NCI-H446 (cell line): ENCODE results near the gene SAMD13.

Source experiments
- DNase-seq, 2 experiments: peaks; one replicate each; lab custom pipeline; 2025; lab: John Stamatoyannopoulos, UW

SAMD13 gene

GRCh38 chr1:84373436-84374141 is 72.1 kb downstream of the SAMD13 start:
- no peak for DNase-seq

DNA sequence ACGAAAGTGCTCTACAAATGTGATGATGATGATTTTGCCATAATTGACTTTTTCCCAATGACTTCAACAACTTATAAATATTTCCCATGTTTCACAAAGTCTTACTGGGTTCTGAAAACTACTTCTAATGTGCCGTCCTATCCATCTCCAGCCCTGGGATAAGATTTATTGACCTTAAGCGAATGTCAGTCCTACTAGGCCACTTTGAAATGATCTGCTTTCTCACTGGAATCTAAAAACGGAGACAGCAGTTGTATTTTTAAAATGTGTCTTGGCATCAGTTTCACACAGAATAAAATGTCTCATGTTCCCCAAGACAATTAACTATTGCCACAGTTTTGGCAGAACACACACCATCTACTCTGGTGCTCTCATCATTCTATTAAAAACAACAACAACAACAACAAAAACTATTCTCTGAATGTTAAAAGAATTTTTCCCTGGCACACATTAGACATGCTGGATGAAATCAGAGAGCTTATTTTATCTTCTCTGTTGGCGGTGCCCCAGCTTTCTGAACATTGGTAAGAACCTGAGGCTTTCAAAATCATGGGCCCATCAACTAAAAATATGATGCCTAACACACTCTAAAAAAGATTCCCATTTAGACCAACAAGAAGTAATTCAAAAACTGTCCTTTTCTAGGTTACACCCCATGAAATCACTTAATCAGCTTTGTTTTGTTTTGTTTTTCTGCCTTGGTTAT is 73.6 kb downstream of the SAMD13 start:
- DNase-seq, result peak; percentile 30 to 61

DNA sequence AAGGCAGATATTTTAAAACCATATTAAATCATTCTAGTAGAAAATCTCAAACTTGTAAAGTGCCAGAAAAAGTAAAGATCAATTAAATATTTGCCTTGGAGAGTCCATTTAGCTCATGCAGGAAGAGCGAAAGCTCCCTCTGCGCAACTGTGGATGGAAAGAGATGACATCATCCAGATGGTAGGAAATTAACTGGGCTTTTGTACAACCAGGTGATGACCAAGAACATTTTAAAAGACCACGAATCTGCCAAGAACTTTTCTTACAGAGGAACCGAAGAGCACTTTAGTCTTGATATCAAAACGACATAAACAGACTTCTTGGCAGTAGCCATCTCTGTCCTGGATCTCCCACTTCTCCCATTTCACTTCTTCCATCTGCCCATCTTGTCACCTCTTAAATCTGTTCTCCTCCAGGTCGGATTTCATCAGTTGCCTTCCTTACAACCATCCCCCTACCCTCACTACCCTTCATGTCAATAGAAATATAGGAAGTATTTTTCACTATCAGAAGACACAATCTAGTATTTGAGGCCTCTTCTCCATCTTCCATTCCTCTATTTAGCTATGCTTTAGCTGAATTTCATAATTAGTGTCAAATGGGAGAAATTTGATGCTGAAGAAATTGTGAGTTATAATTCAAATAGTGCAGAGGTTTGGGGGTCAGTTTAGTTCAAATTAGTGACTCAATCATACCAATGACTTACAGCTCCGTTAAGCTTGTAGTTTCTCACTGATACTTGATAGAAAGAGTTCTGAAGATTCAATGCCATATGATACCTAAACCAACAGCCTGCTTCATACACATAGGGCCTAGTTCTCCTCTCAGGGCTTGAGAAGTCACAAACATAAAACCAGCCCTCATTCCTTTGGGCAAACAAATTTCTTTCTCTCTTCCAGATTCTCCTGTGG is 74.7 kb downstream of the SAMD13 start:
- DNase-seq, result no peak

DNA sequence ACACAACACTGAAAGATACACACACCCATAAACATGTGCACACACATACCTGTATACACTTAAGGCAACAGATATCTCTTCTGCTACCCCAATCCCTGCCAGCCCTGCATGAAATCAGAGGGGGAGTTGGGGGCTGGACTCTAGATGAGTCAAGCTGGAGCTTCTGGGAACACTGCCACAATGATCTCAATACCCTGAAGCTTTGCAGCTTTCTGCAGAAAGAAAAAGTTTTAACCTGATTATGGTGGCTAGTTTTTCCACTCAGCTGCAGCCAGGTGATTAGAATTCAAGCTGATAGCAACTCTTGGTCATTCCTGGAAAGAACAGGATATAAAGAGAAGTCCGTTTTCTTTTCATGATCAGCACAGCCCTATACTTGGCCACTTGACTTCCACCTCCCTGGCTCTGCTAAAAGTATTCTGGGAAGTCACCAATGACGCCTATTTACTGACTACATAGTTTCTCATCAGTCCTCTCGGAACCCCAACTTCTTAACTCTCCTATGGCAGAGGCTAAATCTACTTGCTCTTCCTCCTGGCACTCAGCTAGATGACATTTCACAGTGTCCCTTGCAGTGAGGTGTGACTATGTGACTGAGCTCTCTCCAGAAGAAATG is 76.1 kb downstream of the SAMD13 start:
- DNase-seq, result peak in 1 of 2 experiments; percentile 64

- DNase-seq, result no peak
These were observed 77.8 kb downstream of the SAMD13 start for GRCh38 chr1:84379138-84379916.

- no peak for DNase-seq
These were observed 78.3 kb downstream of the SAMD13 start for GRCh38 chr1:84379917-84380180.

DNA sequence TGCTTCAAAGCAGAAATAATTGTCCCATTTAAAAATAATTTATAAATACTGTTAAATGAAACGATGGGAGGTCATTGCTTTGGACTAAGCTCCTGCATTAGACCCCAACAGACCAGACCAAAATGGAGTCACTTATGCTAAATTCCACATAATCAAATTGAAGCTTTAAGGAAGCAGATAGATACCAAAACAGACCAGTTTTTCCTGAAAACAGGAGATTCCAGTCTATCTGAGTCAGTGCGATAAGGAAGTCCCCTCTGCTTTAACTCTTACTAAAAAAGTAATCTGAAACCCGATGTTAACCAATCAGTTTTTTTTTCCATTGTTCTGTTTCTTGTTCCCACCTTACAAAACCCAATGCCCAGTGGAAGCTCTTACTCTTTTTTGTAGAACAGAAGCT is 80.6 kb downstream of the SAMD13 start:
- no peak for DNase-seq

DNA sequence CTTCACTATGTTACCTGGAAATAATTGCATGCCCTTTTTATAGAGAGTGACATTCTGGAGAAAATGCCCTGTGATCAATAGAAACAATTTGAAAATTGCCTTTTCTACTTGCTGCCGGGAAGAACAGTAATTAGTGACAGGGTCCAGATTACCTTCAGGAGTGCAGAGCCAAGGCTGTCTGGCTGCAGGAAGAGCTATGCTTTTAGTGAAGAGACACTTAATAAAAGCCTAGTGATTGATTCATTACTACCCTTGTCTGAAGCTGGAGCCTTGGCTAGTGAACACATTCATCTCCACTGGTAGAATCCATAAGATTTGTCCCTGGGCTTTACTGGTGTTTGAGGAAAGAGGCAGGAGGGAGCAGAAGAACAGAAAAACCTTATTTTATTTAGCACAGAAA is 83.8 kb downstream of the SAMD13 start:
- DNase-seq, result no peak

DNA sequence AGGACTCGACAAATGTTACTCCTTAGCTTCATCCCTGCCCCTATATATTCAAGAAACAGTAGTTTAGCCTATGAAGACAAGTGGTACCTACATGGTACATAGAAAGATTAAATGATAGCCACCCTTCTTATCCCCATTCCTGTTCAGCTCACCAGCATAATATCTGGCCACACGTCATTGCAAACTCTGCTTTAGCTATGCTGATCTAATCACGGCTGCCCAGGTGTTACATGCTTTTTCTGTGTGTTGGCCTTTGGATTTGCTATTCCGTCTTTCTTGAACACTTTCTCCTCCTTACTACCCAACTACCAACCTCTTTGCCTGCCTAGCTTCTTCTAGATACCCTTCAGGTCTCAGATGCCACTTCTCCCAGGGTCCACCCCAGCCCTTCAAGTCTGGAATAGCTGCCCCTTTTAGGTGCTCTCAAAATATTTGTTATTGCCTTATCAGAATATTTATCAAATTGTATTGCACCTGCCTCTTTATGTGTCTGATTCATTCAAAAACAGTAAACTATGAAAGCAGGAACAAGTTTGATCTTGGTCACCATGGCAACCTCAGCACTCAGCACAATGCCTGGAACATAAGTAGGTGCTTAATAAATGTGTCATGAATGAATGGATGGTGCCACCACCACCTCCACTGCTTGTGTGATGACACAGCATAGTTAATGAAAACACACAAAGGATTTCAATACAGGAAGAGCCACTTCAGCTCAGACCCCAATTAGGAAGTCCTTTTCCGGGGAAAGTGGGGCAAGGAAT is 85.4 kb downstream of the SAMD13 start:
- DNase-seq, result no peak

GRCh38 chr1:84387480-84388163 is 86.1 kb downstream of the SAMD13 start:
- no peak for DNase-seq

DNA sequence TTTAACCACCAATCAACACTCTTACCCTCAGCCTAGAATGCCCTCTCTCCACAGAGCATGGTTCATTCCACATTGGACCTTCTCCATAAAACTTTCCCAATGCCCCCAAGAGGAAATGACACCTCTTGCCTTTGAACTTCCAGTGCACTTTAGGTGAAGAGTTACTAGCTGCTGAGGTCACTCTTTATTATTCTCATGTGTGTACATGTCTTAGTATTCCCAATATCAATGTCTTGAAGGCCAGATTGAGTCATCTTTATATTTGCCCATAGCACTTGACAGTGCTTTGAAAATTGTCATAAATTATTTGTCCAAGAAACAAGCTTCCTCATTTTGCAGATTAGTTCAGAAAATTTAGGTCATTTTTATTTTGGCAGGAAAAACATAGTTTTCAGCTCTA is 88.7 kb downstream of the SAMD13 start:
- no peak for DNase-seq

DNA sequence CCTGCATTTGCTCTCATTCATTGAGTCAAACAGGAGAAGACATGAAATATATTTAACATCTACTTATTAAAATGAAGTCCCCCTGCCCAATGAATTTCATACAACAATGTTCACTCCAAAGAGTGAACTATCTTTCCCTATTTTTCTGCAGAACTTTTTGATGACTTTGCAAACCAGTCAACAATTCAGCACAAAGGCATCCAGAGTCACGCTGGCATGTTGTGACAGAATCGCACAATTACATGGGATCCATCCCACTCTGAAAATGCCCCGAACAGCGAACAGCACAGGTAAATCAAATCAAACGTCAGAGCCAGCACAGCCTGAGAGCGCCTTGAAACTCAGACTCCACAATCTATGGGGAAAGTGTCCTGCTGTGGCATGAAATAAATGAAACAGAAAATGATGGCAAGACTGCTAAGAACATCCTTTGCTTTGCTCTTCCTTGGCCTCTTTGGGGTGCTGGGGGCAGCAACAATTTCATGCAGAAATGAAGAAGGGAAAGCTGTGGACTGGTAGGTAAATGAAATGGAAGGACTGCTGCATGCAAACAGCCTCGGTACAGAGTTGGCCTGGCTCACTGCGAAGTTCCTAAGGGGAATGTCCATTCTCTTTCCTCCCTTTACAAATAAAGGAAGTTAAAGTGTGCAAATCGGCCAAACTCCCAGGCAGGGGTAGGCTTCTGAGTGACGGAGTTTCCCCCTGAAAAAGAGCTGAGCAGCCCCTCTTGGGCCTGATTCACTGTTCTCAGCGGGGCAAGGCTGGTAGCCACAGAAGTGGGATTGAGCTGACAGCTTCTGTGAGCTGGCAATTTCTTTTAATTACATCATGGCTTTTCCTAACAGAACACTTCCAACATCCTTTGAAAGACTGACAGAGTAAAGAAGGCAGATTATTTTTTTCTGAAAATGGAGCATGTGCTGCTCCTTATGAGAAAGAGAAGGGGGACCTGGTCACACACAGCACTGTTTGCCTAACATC is 97.0 kb downstream of the SAMD13 start, which contains the start of gene DNASE2B:
Gene DNASE2B (plus strand): TSS at position 310 of the 981 bp plus-strand sequence. CDS start 81 bp downstream, at position 391.
- no peak for DNase-seq
